ENCODE data around the gene JARID2. TPM values are rescaled to one million over a fixed set of nuclear protein-coding genes. Genes with fewer than 3 reads are reported as not detected.
A peak's percentile ranks its signal among the peaks of the same experiment; 100 is the strongest.

JARID2 gene
- total and polyA plus RNA-seq, 9 of the 15 experiments (the other 6 are each of a cell fraction or from before 2014, with no cell fraction given): 5.0 to 29.0 (median 15.6) TPM

- FAIRE-seq (no peak), ATAC-seq (no peak), DNase-seq (ENCODE audit: extremely low read depth in 1 of 4, low spot score in 3 of 4) (no peak)
- POLR2A ChIA-PET: interaction anchor here (0.6 to 2.1 kb wide), 5 partner anchors 8 to 226 kb away, joined by 3 to 12 read pairs (median 3); no protein-coding TSS in a partner anchor
- CTCF ChIA-PET (ENCODE audit: low intra/inter-chr PET ratio): no interaction called here
- 90% methylated on average over 6 of the region's 6 CpGs for WGBS (ENCODE audit: insufficient coverage, low coverage, missing lambda C conversion rate)
- Histone ChIP-seq H4K20me1 (replicated peaks; ENCODE audit: control insufficient read depth, insufficient read depth, low read length) (peaks cover 33% of the 10 kb centered on the region), H2AFZ (ENCODE audit: low read depth, low read length) (no peak overlapping the region), H3K4me2 (ENCODE audit: insufficient read depth, low read length) (no peak overlapping the region), H3K27ac (ENCODE audit: extremely low read depth, low read depth, low read length) (no peak overlapping the region), H3K9me3 (replicated peaks; ENCODE audit: control insufficient read depth, insufficient read depth, low read depth, low read length) (no peaks in the 10 kb centered on the region), H3K4me1 (replicated peaks in 1 of 2; ENCODE audit: control insufficient read depth in 2 of 2, insufficient read depth in 2 of 2, low read length in 2 of 2) (peaks cover 14 to 58% of the 10 kb centered on the region in 2 experiments), H3K4me3 (no peak overlapping the region), H3K27me3 (ENCODE audit: control insufficient read depth in 2 of 2, insufficient read depth in 2 of 2, low read length in 2 of 2) (no peaks in the 10 kb centered on the region), H3K36me3 (ENCODE audit: control insufficient read depth, insufficient read depth, low read length) (peaks cover 16% of the 10 kb centered on the region; the same call in 2 of the 3 replicates), H3K9ac (ENCODE audit: insufficient read depth in 1 of 2, low read depth in 2 of 2, low read length in 2 of 2) (no peak overlapping the region), H3K79me2 (ENCODE audit: control insufficient read depth, insufficient read depth, low read length) (peaks cover 93% of the 10 kb centered on the region), H3K9me1 (ENCODE audit: control insufficient read depth, insufficient read depth, low read length) (no peaks in the 10 kb centered on the region)
- in situ Hi-C loops (cut with MboI) (no loop called here), intact Hi-C loops (cut with micrococcal nuclease) (no loop called here)
- BruUV-seq (replicated peaks): no TSS peak
- TF ChIP-seq ZNF224 (CRISPR knock-in tag; IDR thresholded peaks at IDR 0.05): no peak
- no peak for TF ChIP-seq EGR1 (conservative IDR thresholded peaks at IDR 0.05)
- TF ChIP-seq ZNF121 (CRISPR knock-in tag; conservative IDR thresholded peaks at IDR 0.05): 0 out of 2 replicates have a peak, but pooled peaks have one; percentile 18
- no peak for TF ChIP-seq KAT2B (IDR thresholded peaks at IDR 0.05; ENCODE audit: low read depth, low read length)
- TF ChIP-seq HDAC2 (IDR thresholded peaks at IDR 0.05): no peak
These were observed 162.1 kb downstream of the JARID2 start for GRCh38 chr6:15408008-15408407.

GRCh38 chr6:15408758-15409157 lies 162.9 kb downstream of the JARID2 start:
- DNase-seq (ENCODE audit: extremely low read depth in 1 of 4, low spot score in 3 of 4): no peak
- Histone ChIP-seq H4K20me1 (replicated peaks; ENCODE audit: control insufficient read depth, insufficient read depth, low read length) (peaks cover 29% of the 10 kb centered on the region), H2AFZ (ENCODE audit: low read depth, low read length) (no peak overlapping the region), H3K36me3 (ENCODE audit: control insufficient read depth, insufficient read depth, low read length) (peaks cover 18% of the 10 kb centered on the region; the same call in 2 of the 3 replicates), H3K9me3 (replicated peaks; ENCODE audit: control insufficient read depth, insufficient read depth, low read depth, low read length) (no peaks in the 10 kb centered on the region), H3K27me3 (ENCODE audit: control insufficient read depth in 2 of 2, insufficient read depth in 2 of 2, low read length in 2 of 2) (no peaks in the 10 kb centered on the region), H3K27ac (ENCODE audit: extremely low read depth, low read depth, low read length) (no peak overlapping the region), H3K9ac (ENCODE audit: insufficient read depth in 1 of 2, low read depth in 2 of 2, low read length in 2 of 2) (no peak overlapping the region), H3K4me1 (replicated peaks in 1 of 2; ENCODE audit: control insufficient read depth in 2 of 2, insufficient read depth in 2 of 2, low read length in 2 of 2) (peaks cover 14 to 55% of the 10 kb centered on the region in 2 experiments), H3K9me1 (ENCODE audit: control insufficient read depth, insufficient read depth, low read length) (no peaks in the 10 kb centered on the region), H3K4me2 (ENCODE audit: insufficient read depth, low read length) (no peak overlapping the region), H3K79me2 (ENCODE audit: control insufficient read depth, insufficient read depth, low read length) (peaks cover 93% of the 10 kb centered on the region), H3K4me3 (no peak overlapping the region)
- FAIRE-seq: no peak
- no peak for TF ChIP-seq ZSCAN29 (IDR thresholded peaks at IDR 0.05)
- ChIA-PET POLR2A (interaction anchor here (0.6 to 4.0 kb wide), 7 partner anchors 8 to 576 kb away, joined by 3 to 17 read pairs (median 3); no protein-coding TSS in a partner anchor), CTCF (ENCODE audit: low intra/inter-chr PET ratio) (no interaction called here)
- in situ Hi-C loops (cut with MboI) (no loop called here), intact Hi-C loops (cut with micrococcal nuclease) (no loop called here)
- no peak for ATAC-seq
- BruUV-seq (replicated peaks): no TSS peak
- 75% methylated on average over 3 of the region's 3 CpGs for WGBS (ENCODE audit: insufficient coverage, low coverage, missing lambda C conversion rate)

All from K562 (cell line).